GM12874 (cell line): Measurements from ENCODE around the gene UAP1L1.

Experiments
- CTCF ChIP-seq: IDR thresholded peaks from 2 replicates; pipeline ENCODE4 v1.5.1; 2011; ENCODE audit warnings: low read depth, mild to moderate bottlenecking, control low read depth, low read length, moderate library complexity; ENCODE audit not compliant: insufficient read depth

UAP1L1 gene

GRCh38 chr9:137096785-137097546 is 19.6 kb downstream of the UAP1L1 start:
- TF ChIP-seq CTCF: no peak

GRCh38 chr9:137097761-137098462 is 20.6 kb downstream of the UAP1L1 start:
- TF ChIP-seq CTCF: no peak

- TF ChIP-seq CTCF: no peak
Measured at GRCh38 chr9:137099231-137099630, 21.9 kb downstream of the UAP1L1 start.

GRCh38 chr9:137103206-137103999 is 26.1 kb downstream of the UAP1L1 start:
- TF ChIP-seq CTCF: no peak

GRCh38 chr9:137105814-137106661 is 28.7 kb downstream of the UAP1L1 start:
- TF ChIP-seq CTCF: no peak

- TF ChIP-seq CTCF: no peak
Measured at GRCh38 chr9:137106662-137107250, 29.4 kb downstream of the UAP1L1 start.
